SK-N-SH treated with all-trans-retinoic acid at 6 μM for 48 hours (cell line): ENCODE data around the gene F7.
"Not testable (repeated sequence)": the region's sequence is repeated elsewhere in the genome, so short reads cannot be mapped to it uniquely, and the experiment has no call there.

Experiments
- ATAC-seq: fragments of 200-7000 bp; cut with Tn5 transposase; 3 replicates; pipeline ENCODE4 v1.9.1; 2020; ENCODE audit warnings: mild to moderate bottlenecking, moderate library complexity
- ARNTL ChIP-seq: fragments of 450-650 bp; formaldehyde crosslinking; IDR thresholded peaks from 2 replicates; pipeline ENCODE4 v1.5.0; 2020; ENCODE audit warnings: low read depth, mild to moderate bottlenecking, moderate library complexity, borderline replicate concordance
- BACH2 ChIP-seq: fragments of 250-450 bp; sonication (Bioruptor Pico); IDR thresholded peaks from 2 replicates; pipeline ENCODE4 v1.9.0; 2021; ENCODE audit warnings: mild to moderate bottlenecking, borderline replicate concordance
- CREB5 ChIP-seq: fragments of 250-450 bp; sonication (Bioruptor Pico); IDR thresholded peaks from 2 replicates; pipeline ENCODE4 v1.5.1; 2020; ENCODE audit warnings: low read depth, mild to moderate bottlenecking, moderate library complexity
- CSDC2 ChIP-seq: fragments of 250-450 bp; sonication (Bioruptor Pico); IDR thresholded peaks from 2 replicates; pipeline ENCODE4 v1.5.0; 2020; ENCODE audit warnings: mild to moderate bottlenecking, moderate library complexity
- CSRNP3 ChIP-seq: fragments of 250-450 bp; sonication (Bioruptor Pico); IDR thresholded peaks from 2 replicates; pipeline ENCODE4 v1.5.1; 2021; ENCODE audit warnings: mild to moderate bottlenecking, moderate library complexity
- ESRRG ChIP-seq: fragments of 250-450 bp; sonication (Bioruptor Pico); IDR thresholded peaks from 2 replicates; pipeline ENCODE4 v1.6.1; 2021; ENCODE audit warnings: mild to moderate bottlenecking
- GLIS3 ChIP-seq: fragments of 250-450 bp; sonication (Bioruptor Pico); IDR thresholded peaks from 2 replicates; pipeline ENCODE4 v1.5.0; 2020; ENCODE audit warnings: mild to moderate bottlenecking, moderate library complexity
- ISL1 ChIP-seq: fragments of 250-450 bp; sonication (Bioruptor Pico); IDR thresholded peaks from 2 replicates; pipeline ENCODE4 v2.1.2; 2022; ENCODE audit warnings: mild to moderate bottlenecking, moderate library complexity
- OSR1 ChIP-seq: fragments of 250-450 bp; sonication (Bioruptor Pico); IDR thresholded peaks from 2 replicates; pipeline ENCODE4 v1.8.0; 2022; ENCODE audit warnings: moderate library complexity, mild to moderate bottlenecking, inconsistent platforms
- PATZ1 ChIP-seq: fragments of 250-450 bp; sonication (Bioruptor Pico); IDR thresholded peaks from 2 replicates; pipeline ENCODE4 v1.8.0; 2020; ENCODE audit warnings: mild to moderate bottlenecking, moderate library complexity, borderline replicate concordance
- POU6F1 ChIP-seq: fragments of 250-450 bp; sonication (Bioruptor Pico); IDR thresholded peaks from 2 replicates; pipeline ENCODE4 v1.8.0; 2021; ENCODE audit warnings: low read depth, mild to moderate bottlenecking, moderate library complexity, borderline replicate concordance
- PPARA ChIP-seq: fragments of 250-450 bp; sonication (Bioruptor Pico); IDR thresholded peaks from 2 replicates; pipeline ENCODE4 v1.5.0; 2020; ENCODE audit warnings: mild to moderate bottlenecking, borderline replicate concordance
- RARB ChIP-seq: fragments of 250-450 bp; sonication (Bioruptor Pico); IDR thresholded peaks from 2 replicates; pipeline ENCODE4 v1.8.0; 2021; ENCODE audit warnings: mild to moderate bottlenecking, moderate library complexity
- SNAI2 ChIP-seq: fragments of 250-450 bp; sonication (Bioruptor Pico); IDR thresholded peaks from 2 replicates; pipeline ENCODE4 v1.5.0; 2020; ENCODE audit warnings: mild to moderate bottlenecking, moderate library complexity
- TCF4 ChIP-seq: fragments of 250-450 bp; sonication (Bioruptor Pico); IDR thresholded peaks from 2 replicates; pipeline ENCODE4 v1.8.0; 2021; ENCODE audit warnings: mild to moderate bottlenecking, moderate library complexity, borderline replicate concordance
- TOX ChIP-seq: fragments of 250-450 bp; sonication (Bioruptor Pico); IDR thresholded peaks from 2 replicates; pipeline ENCODE4 v1.8.0; 2021; ENCODE audit warnings: mild to moderate bottlenecking, moderate library complexity, borderline replicate concordance
- TSHZ2 ChIP-seq: fragments of 250-450 bp; sonication (Bioruptor Pico); IDR thresholded peaks from 2 replicates; pipeline ENCODE4 v1.5.0; 2020; ENCODE audit warnings: mild to moderate bottlenecking, moderate library complexity
- ZC3H10 ChIP-seq: fragments of 250-450 bp; sonication (Bioruptor Pico); IDR thresholded peaks from 2 replicates; pipeline ENCODE4 v1.5.1; 2021; ENCODE audit warnings: mild to moderate bottlenecking, moderate library complexity
- ZFP3 ChIP-seq: fragments of 250-450 bp; sonication (Bioruptor Pico); IDR thresholded peaks from 2 replicates; pipeline ENCODE4 v1.5.0; 2020; ENCODE audit warnings: mild to moderate bottlenecking, moderate library complexity
- ZFP30 ChIP-seq: fragments of 450-650 bp; formaldehyde crosslinking; IDR thresholded peaks from 2 replicates; pipeline ENCODE4 v1.5.0; 2022; ENCODE audit warnings: mild to moderate bottlenecking, moderate library complexity
- ZNF565 ChIP-seq: fragments of 450-650 bp; formaldehyde crosslinking; conservative IDR thresholded peaks from 2 replicates; pipeline ENCODE4 v1.5.0; 2020; ENCODE audit warnings: low read depth, mild to moderate bottlenecking, moderate library complexity
- ZNF70 ChIP-seq: fragments of 450-650 bp; formaldehyde crosslinking; IDR thresholded peaks from 2 replicates; pipeline ENCODE4 v1.5.0; 2020; ENCODE audit warnings: mild to moderate bottlenecking, moderate library complexity
- ZNF8 ChIP-seq: fragments of 450-650 bp; formaldehyde crosslinking; IDR thresholded peaks from 2 replicates; pipeline ENCODE4 v1.5.0; 2020; ENCODE audit warnings: mild to moderate bottlenecking, moderate library complexity

The F7 gene

GRCh38 chr13:113159701-113160100 is 54.1 kb downstream of the F7 start:
- TF ChIP-seq ZFP30 (CRISPR knock-in tag), result no peak
- TF ChIP-seq ZNF565 (CRISPR knock-in tag), result no peak
- no peak for TF ChIP-seq ZC3H10 (CRISPR knock-in tag)
- TF ChIP-seq ARNTL (CRISPR knock-in tag), result no peak
- TF ChIP-seq CSRNP3 (CRISPR knock-in tag), result no peak
- TF ChIP-seq SNAI2 (CRISPR knock-in tag), result no peak
- TF ChIP-seq ZNF8 (CRISPR knock-in tag), result no peak
- TF ChIP-seq RARB (CRISPR knock-in tag), result no peak
- no peak for TF ChIP-seq CSDC2
- TF ChIP-seq BACH2, result no peak
- TF ChIP-seq GLIS3, result no peak
- TF ChIP-seq ESRRG (CRISPR knock-in tag), result no peak
- no peak for TF ChIP-seq ZFP3
- no peak for TF ChIP-seq TOX (CRISPR knock-in tag)
- no peak for TF ChIP-seq ISL1 (CRISPR knock-in tag)
- no peak for TF ChIP-seq POU6F1
- no peak for TF ChIP-seq ZNF70 (CRISPR knock-in tag)
- no peak for TF ChIP-seq PPARA (CRISPR knock-in tag)
- no peak for ATAC-seq

GRCh38 chr13:113160983-113161382 is 55.4 kb downstream of the F7 start:
- TF ChIP-seq SNAI2 (CRISPR knock-in tag), result no peak
- TF ChIP-seq TOX (CRISPR knock-in tag), result no peak
- TF ChIP-seq PATZ1 (CRISPR knock-in tag), result no peak
- no peak for TF ChIP-seq ISL1 (CRISPR knock-in tag)
- no peak for TF ChIP-seq OSR1
- TF ChIP-seq CSDC2, result no peak
- TF ChIP-seq CREB5 (CRISPR knock-in tag), result no peak
- TF ChIP-seq ZNF565 (CRISPR knock-in tag), result no peak
- TF ChIP-seq GLIS3, result no peak
- TF ChIP-seq RARB (CRISPR knock-in tag), result no peak
- TF ChIP-seq ZNF70 (CRISPR knock-in tag), result no peak
- TF ChIP-seq ZNF8 (CRISPR knock-in tag), result no peak
- no peak for ATAC-seq

- TF ChIP-seq TSHZ2 (CRISPR knock-in tag) (no peak), ARNTL (CRISPR knock-in tag) (no peak), PPARA (CRISPR knock-in tag) (no peak), ZFP3 (no peak), POU6F1 (no peak), ZNF565 (CRISPR knock-in tag) (no peak), TOX (CRISPR knock-in tag) (no peak), TCF4 (CRISPR knock-in tag) (no peak), RARB (CRISPR knock-in tag) (no peak), ZC3H10 (CRISPR knock-in tag) (no peak), BACH2 (no peak), ESRRG (CRISPR knock-in tag) (no peak), ISL1 (CRISPR knock-in tag) (no peak), PATZ1 (CRISPR knock-in tag) (no peak)
- ATAC-seq, result no peak
Observed at GRCh38 chr13:113161433-113161832, 55.8 kb downstream of the F7 start.

- not testable (repeated sequence) for ATAC-seq
Observed at GRCh38 chr13:113161975-113162374, 56.4 kb downstream of the F7 start.
